ENCODE measurements around the gene DCPS.

- TF ChIP-seq EZH2 (IDR thresholded peaks at IDR 0.05; ENCODE audit: borderline replicate concordance, low read length) (no peak), CTCF (IDR thresholded peaks at IDR 0.05; ENCODE audit: low read length) (no peak)
Observed at GRCh38 chr11:126336671-126337101, 32.8 kb downstream of the DCPS start.

Measured in OCI-LY1 (cell line).